22Rv1 (cell line): ENCODE measurements around the gene COPB1.

Experiments used
- CTCF ChIP-seq: fragments of 450-650 bp; IDR thresholded peaks from 2 replicates; pipeline ENCODE4 v1.5.1; 2017; ENCODE audit warnings: mild to moderate bottlenecking
- ZFX ChIP-seq: fragments of 450-650 bp; IDR thresholded peaks from 2 replicates; pipeline ENCODE4 v1.6.1; 2017; ENCODE audit warnings: antibody characterized with exemption, borderline replicate concordance

- TF ChIP-seq CTCF (no peak), ZFX (no peak)
These were observed 23.2 kb upstream of the COPB1 start for GRCh38 chr11:14522801-14523200.
